MM.1S (cell line): ENCODE data around the gene CHN1.

Experiments
- EZH2 ChIP-seq: fragments of 300-600 bp; sonication (generic); optimal IDR thresholded peaks from 2 replicates; pipeline ENCODE3; 2017; ENCODE audit warnings: low read depth, mild to moderate bottlenecking, antibody characterized with exemption, low read length, mixed read lengths
- TF ChIP-seq, protein P1 (sequence below): fragments of 300-600 bp; sonication (generic); IDR thresholded peaks from 2 replicates; pipeline ENCODE4 v1.5.1; 2016; ENCODE audit warnings: antibody characterized with exemption, low read length, mixed read lengths

- TF ChIP-seq, protein P1, sequence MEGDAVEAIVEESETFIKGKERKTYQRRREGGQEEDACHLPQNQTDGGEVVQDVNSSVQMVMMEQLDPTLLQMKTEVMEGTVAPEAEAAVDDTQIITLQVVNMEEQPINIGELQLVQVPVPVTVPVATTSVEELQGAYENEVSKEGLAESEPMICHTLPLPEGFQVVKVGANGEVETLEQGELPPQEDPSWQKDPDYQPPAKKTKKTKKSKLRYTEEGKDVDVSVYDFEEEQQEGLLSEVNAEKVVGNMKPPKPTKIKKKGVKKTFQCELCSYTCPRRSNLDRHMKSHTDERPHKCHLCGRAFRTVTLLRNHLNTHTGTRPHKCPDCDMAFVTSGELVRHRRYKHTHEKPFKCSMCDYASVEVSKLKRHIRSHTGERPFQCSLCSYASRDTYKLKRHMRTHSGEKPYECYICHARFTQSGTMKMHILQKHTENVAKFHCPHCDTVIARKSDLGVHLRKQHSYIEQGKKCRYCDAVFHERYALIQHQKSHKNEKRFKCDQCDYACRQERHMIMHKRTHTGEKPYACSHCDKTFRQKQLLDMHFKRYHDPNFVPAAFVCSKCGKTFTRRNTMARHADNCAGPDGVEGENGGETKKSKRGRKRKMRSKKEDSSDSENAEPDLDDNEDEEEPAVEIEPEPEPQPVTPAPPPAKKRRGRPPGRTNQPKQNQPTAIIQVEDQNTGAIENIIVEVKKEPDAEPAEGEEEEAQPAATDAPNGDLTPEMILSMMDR = no peak
- no peak for TF ChIP-seq EZH2
These were observed 171.4 kb downstream of the CHN1 start for GRCh38 chr2:174833737-174834136.
